HEK293T (cell line): ENCODE data around the gene IL12RB2.

Experiments used
- CTCF ChIA-PET: fragments of 350-600 bp; formaldehyde crosslinking; extraction: SDS; loops from one replicate; lab custom pipeline; 2021; ENCODE audit warnings: antibody characterized with exemption, inconsistent platforms; lab: Yijun Ruan, JAX
- POLR2A ChIA-PET: fragments of 350-600 bp; formaldehyde crosslinking; extraction: SDS; loops from one replicate; lab custom pipeline; 2020; ENCODE audit warnings: antibody characterized with exemption, inconsistent platforms; lab: Yijun Ruan, JAX
- DNase-seq: peaks from one replicate; pipeline ENCODE4 v3.0.0; 2012; ENCODE audit warnings: mixed read lengths; ENCODE audit errors: extremely low spot score
- ARNT ChIP-seq: fragments of 450-650 bp; IDR thresholded peaks from 2 replicates; pipeline ENCODE4 v1.6.1; 2017; ENCODE audit warnings: mild to moderate bottlenecking
- BHLHE40 ChIP-seq: fragments of 450-650 bp; IDR thresholded peaks from 2 replicates; pipeline ENCODE4 v1.6.1; 2016; ENCODE audit warnings: mild to moderate bottlenecking, moderate library complexity, borderline replicate concordance
- CTBP1 ChIP-seq: fragments of 450-650 bp; IDR thresholded peaks from 2 replicates; pipeline ENCODE4 v1.6.1; 2016; ENCODE audit warnings: borderline replicate concordance
- ELF4 ChIP-seq: fragments of 450-650 bp; IDR thresholded peaks from 2 replicates; pipeline ENCODE4 v1.6.1; 2017; ENCODE audit warnings: antibody characterized with exemption
- FOXA1 ChIP-seq: fragments of 450-650 bp; IDR thresholded peaks from 2 replicates; pipeline ENCODE4 v1.6.1; 2016; ENCODE audit warnings: mild to moderate bottlenecking
- FOXK2 ChIP-seq: fragments of 450-650 bp; IDR thresholded peaks from 2 replicates; pipeline ENCODE4 v1.6.1; 2016; ENCODE audit warnings: mild to moderate bottlenecking
- FOXM1 ChIP-seq: fragments of 450-650 bp; IDR thresholded peaks from 2 replicates; pipeline ENCODE4 v1.6.1; 2017; ENCODE audit warnings: mild to moderate bottlenecking, borderline replicate concordance
- HDGF ChIP-seq: fragments of 450-650 bp; IDR thresholded peaks from 2 replicates; pipeline ENCODE4 v1.6.1; 2017; ENCODE audit warnings: antibody characterized with exemption, borderline replicate concordance
- L3MBTL2 ChIP-seq: fragments of 450-650 bp; conservative IDR thresholded peaks from 2 replicates; pipeline ENCODE4 v1.6.1; 2016; ENCODE audit warnings: mild to moderate bottlenecking
- LEF1 ChIP-seq: fragments of 450-650 bp; IDR thresholded peaks from 2 replicates; pipeline ENCODE4 v1.6.1; 2017; ENCODE audit warnings: mild to moderate bottlenecking, borderline replicate concordance
- NFRKB ChIP-seq: fragments of 450-650 bp; IDR thresholded peaks from 2 replicates; pipeline ENCODE4 v1.6.1; 2016; ENCODE audit warnings: mild to moderate bottlenecking, moderate library complexity
- PKNOX1 ChIP-seq: fragments of 450-650 bp; IDR thresholded peaks from 2 replicates; pipeline ENCODE4 v1.6.1; 2016
- SP1 ChIP-seq: fragments of 450-650 bp; IDR thresholded peaks from 2 replicates; pipeline ENCODE4 v1.6.1; 2017
- SUZ12 ChIP-seq: fragments of 450-650 bp; IDR thresholded peaks from 2 replicates; pipeline ENCODE4 v1.6.1; 2016; ENCODE audit warnings: mild to moderate bottlenecking
- TARDBP ChIP-seq: fragments of 450-650 bp; IDR thresholded peaks from 2 replicates; pipeline ENCODE4 v1.6.1; 2016
- ZNF384 ChIP-seq: fragments of 450-650 bp; IDR thresholded peaks from 2 replicates; pipeline ENCODE4 v1.6.1; 2016

The IL12RB2 gene

DNA sequence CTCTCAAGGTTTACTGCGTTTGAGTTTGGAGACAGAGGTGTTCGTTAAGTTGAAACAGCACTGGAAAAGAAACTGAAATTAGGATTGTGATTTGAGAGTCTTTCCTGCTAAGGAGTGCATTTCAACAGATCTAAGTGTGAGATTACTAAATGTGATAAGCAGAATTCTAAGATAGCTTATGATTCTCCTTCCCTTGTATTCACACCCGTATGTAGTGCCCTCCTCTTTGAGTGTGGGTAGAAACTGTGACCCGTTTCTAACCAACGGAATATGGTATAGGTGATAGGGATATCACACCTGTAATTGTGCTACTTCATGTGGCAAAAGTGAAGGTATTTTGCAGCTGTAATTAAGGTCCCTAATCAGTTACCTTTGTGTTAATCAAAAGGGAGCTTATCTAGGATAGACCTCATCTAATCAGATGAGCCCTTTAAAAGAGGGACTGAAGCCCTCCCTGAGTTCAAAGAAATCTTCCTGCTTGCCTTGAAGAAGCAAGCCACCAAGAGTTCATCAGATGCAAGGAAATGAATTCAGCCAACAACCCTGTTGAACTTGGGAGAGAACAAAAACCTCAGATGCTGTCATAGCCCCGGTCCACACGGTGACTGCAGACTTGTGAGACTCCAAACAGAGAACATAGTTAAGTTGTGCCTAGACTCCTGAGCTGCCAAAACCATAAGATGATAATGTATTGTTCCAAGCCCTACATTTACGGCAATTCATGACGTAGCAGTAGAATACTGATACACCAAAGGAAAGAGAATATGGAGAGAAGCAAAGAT is 12.6 kb upstream of the IL12RB2 start:
- no peak for DNase-seq
- ChIA-PET CTCF (no interaction called here), POLR2A (no interaction called here)
- no peak for TF ChIP-seq FOXM1
- TF ChIP-seq PKNOX1 = no peak

GRCh38 chr1:67298762-67299161 is 8.9 kb upstream of the IL12RB2 start:
- TF ChIP-seq FOXM1 = no peak
- no peak for TF ChIP-seq ARNT
- no peak for TF ChIP-seq ZNF384
- TF ChIP-seq L3MBTL2 = no peak
- no peak for TF ChIP-seq BHLHE40
- no peak for TF ChIP-seq CTBP1
- TF ChIP-seq LEF1 = no peak
- TF ChIP-seq SUZ12 = no peak
- no peak for TF ChIP-seq PKNOX1
- no peak for TF ChIP-seq HDGF
- TF ChIP-seq NFRKB = no peak
- TF ChIP-seq SP1 = no peak
- no peak for TF ChIP-seq FOXA1
- no peak for TF ChIP-seq FOXK2
- TF ChIP-seq TARDBP = no peak
- CTCF ChIA-PET = no interaction called here
- POLR2A ChIA-PET = interaction anchor here (0.6 kb wide), 1 partner anchor 303 kb away, joined by 3 read pairs; no protein-coding TSS in a partner anchor
- peak; percentile 36 for DNase-seq

DNA sequence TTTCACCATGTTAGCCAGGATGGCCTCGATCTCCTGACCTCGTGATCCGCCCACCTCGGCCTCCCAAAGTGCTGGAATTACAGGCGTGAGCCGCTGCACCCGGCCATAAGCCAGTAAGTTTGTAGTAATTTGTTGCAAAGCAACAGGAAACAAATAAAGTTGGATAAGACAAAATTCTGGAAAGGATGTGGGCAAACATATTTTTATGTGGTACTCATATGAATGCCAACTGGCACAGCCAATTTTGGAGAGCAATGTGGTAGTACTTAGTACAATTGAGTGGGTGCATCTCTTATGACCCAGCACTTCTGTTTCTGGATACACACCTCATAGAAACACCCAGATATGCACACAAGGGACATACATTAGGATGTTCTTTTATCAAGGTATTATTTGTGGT is 8.4 kb upstream of the IL12RB2 start:
- ChIA-PET CTCF (no interaction called here), POLR2A (no interaction called here)
- no peak for DNase-seq
- TF ChIP-seq ARNT = no peak
- TF ChIP-seq PKNOX1 = no peak
- TF ChIP-seq SP1 = no peak
- TF ChIP-seq FOXM1 = no peak
- TF ChIP-seq CTBP1 = no peak

GRCh38 chr1:67300561-67300960 is 7.1 kb upstream of the IL12RB2 start:
- POLR2A ChIA-PET = no interaction called here

GRCh38 chr1:67304023-67304422 is 3.6 kb upstream of the IL12RB2 start:
- CTCF ChIA-PET = no interaction called here
- TF ChIP-seq FOXK2 = no peak
- TF ChIP-seq PKNOX1 = 0 out of 2 replicates have a peak, but pooled peaks have one; percentile 11
- DNase-seq = no peak
- POLR2A ChIA-PET = no interaction called here

More at GRCh38 chr1:67300561-67300960, 7.1 kb upstream of the IL12RB2 start:
- CTCF ChIA-PET = no interaction called here
- no peak for DNase-seq
- TF ChIP-seq ZNF384 = no peak
- TF ChIP-seq FOXK2 = no peak
- no peak for TF ChIP-seq ELF4
- no peak for TF ChIP-seq L3MBTL2
- no peak for TF ChIP-seq SUZ12
- TF ChIP-seq FOXM1 = no peak
- no peak for TF ChIP-seq TARDBP
- no peak for TF ChIP-seq BHLHE40
- TF ChIP-seq PKNOX1 = no peak
- TF ChIP-seq FOXA1 = no peak
- no peak for TF ChIP-seq NFRKB
- no peak for TF ChIP-seq CTBP1
- no peak for TF ChIP-seq ARNT
- no peak for TF ChIP-seq HDGF
- TF ChIP-seq LEF1 = no peak
- TF ChIP-seq SP1 = no peak

DNA sequence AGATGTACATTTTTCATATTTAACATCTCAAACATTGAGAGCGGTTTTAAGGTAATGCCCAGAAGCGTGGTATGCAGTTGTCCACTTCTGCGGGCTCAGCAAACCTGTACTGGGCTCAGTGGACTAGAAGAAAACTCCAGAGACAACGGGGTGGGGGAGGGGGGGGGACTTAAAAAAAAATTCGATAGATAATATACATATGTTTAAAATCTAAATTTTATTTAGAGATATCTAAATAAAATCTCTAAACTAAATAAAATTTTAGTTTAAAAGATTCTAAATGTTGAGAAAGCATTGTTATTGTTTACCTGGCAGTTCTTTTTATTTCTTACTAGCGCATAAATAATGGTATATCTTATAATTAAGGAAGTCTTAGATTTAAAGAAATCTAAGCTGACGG is 1.1 kb upstream of the IL12RB2 start:
- ChIA-PET CTCF (no interaction called here), POLR2A (no interaction called here)
- TF ChIP-seq FOXK2 (no peak), CTBP1 (no peak), NFRKB (no peak), BHLHE40 (no peak), ARNT (no peak), FOXM1 (no peak), TARDBP (no peak), SP1 (no peak), ELF4 (no peak), ZNF384 (no peak), PKNOX1 (no peak), FOXA1 (no peak), HDGF (no peak), LEF1 (no peak), SUZ12 (no peak), L3MBTL2 (no peak)
- DNase-seq = no peak
